Mesendoderm (in vitro differentiated cells): Measurements from ENCODE around the gene MYO16.

Experiments used
- DNase-seq: peaks from one replicate; pipeline ENCODE4 v3.0.0; 2013
- H2AK5ac ChIP-seq: 2 replicates; pipeline ENCODE4 v1.6.1; 2013; ENCODE audit warnings: low read length, inconsistent platforms
- H2BK120ac ChIP-seq: 2 replicates; pipeline ENCODE4 v1.6.1; 2013; ENCODE audit warnings: low read depth, mild to moderate bottlenecking, low read length, moderate library complexity, mixed read lengths
- H2BK15ac ChIP-seq: replicated peaks from 2 replicates; pipeline ENCODE4 v1.6.1; 2013; ENCODE audit warnings: low read depth, mild to moderate bottlenecking, moderate library complexity
- H2BK5ac ChIP-seq: 2 replicates; pipeline ENCODE4 v1.6.1; 2013; ENCODE audit warnings: low read length, inconsistent platforms
- H3K18ac ChIP-seq: 2 replicates; pipeline ENCODE4 v1.6.1; 2013; ENCODE audit warnings: mild to moderate bottlenecking, low read length, mixed read lengths
- H3K23ac ChIP-seq: one replicate; pipeline ENCODE4 v1.6.1; 2013; ENCODE audit warnings: low read length
- H3K27ac ChIP-seq: 2 replicates; pipeline ENCODE4 v1.5.1; 2013; ENCODE audit warnings: low read depth, mild to moderate bottlenecking, inconsistent platforms, low read length, moderate library complexity
- H3K27me3 ChIP-seq: 2 replicates; pipeline ENCODE4 v1.6.1; 2013; ENCODE audit warnings: low read length, control low read depth, mild to moderate bottlenecking, inconsistent platforms; ENCODE audit not compliant: insufficient read depth, poor library complexity
- H3K36me3 ChIP-seq: 2 replicates; pipeline ENCODE4 v1.6.1; 2013; ENCODE audit warnings: low read length, inconsistent platforms; ENCODE audit not compliant: control insufficient read depth, insufficient read depth
- H3K4ac ChIP-seq: one replicate; pipeline ENCODE4 v1.6.1; 2013; ENCODE audit warnings: low read depth, mild to moderate bottlenecking, low read length, moderate library complexity
- H3K4me1 ChIP-seq: 2 replicates; pipeline ENCODE4 v1.6.1; 2013; ENCODE audit warnings: low read depth, low read length, inconsistent platforms; ENCODE audit not compliant: control insufficient read depth
- H3K4me2 ChIP-seq: 2 replicates; pipeline ENCODE4 v1.6.1; 2013; ENCODE audit warnings: low read length
- H3K4me3 ChIP-seq: 2 replicates; pipeline ENCODE4 v1.5.1; 2013; ENCODE audit warnings: mild to moderate bottlenecking, low read length
- H3K56ac ChIP-seq: one replicate; pipeline ENCODE4 v1.6.1; 2013; ENCODE audit warnings: low read length
- H3K79me1 ChIP-seq: 2 replicates; pipeline ENCODE4 v1.6.1; 2013; ENCODE audit warnings: low read length, inconsistent platforms
- H3K79me2 ChIP-seq: 2 replicates; pipeline ENCODE4 v1.6.1; 2013; ENCODE audit warnings: mild to moderate bottlenecking, low read length; ENCODE audit not compliant: control insufficient read depth, insufficient read depth
- H3K9ac ChIP-seq: 2 replicates; pipeline ENCODE4 v1.6.1; 2013; ENCODE audit warnings: low read length, inconsistent platforms
- H4K5ac ChIP-seq: one replicate; pipeline ENCODE4 v1.6.1; 2013; ENCODE audit warnings: low read length
- H4K8ac ChIP-seq: one replicate; pipeline ENCODE4 v1.6.1; 2013; ENCODE audit warnings: low read depth, mild to moderate bottlenecking, control low read depth, low read length, moderate library complexity
- WGBS: extraction: QIAGEN DNeasy Blood & Tissue Kit; methylation state at CpG from one replicate; pipeline ENCODE4 v1.1.7; 2013; ENCODE audit warnings: low lambda C conversion rate, missing lambda C conversion rate; ENCODE audit not compliant: insufficient coverage; ENCODE audit errors: extremely low coverage; 5-methylcytosine and 5-hydroxymethylcytosine counted together

MYO16 gene

DNA sequence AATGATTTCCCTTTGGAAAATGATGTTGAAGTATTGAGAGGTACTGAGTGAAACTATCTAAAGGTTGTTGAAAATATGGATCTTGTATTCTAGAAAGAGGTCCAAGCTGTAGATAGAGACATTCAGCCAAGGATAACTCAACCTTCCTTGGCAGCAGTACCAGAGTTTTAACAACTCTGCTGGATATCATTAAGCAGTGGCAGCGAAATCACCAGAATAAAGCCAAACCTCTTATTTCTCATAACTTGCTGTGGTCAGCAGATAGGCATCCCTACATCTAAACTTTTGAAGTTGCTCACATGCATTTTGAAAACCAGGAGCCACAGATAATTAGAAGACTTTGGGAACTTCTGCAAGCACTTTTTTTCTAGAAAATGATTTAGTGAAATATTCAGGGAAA, 597.2 kb downstream of the MYO16 start:
- Histone ChIP-seq H3K79me2 (no peaks in the 10 kb centered on the region), H2BK120ac (no peak overlapping the region), H3K23ac (no peak overlapping the region), H3K56ac (no peak overlapping the region), H3K27ac (no peak overlapping the region), H3K4me3 (no peak overlapping the region), H2BK5ac (no peak overlapping the region), H2BK15ac (no peak overlapping the region), H3K36me3 (no peaks in the 10 kb centered on the region), H3K27me3 (no peaks in the 10 kb centered on the region), H3K18ac (no peak overlapping the region), H3K4me1 (no peaks in the 10 kb centered on the region), H3K4ac (no peak overlapping the region), H4K8ac (no peak overlapping the region), H3K79me1 (no peaks in the 10 kb centered on the region), H4K5ac (no peak overlapping the region), H3K9ac (no peak overlapping the region), H2AK5ac (no peak overlapping the region), H3K4me2 (no peak overlapping the region)
- DNase-seq, result no peak
- WGBS, result no CpG with 5 or more reads among the region's 1 CpG

GRCh38 chr13:109227344-109227940, 598.0 kb downstream of the MYO16 start:
- Histone ChIP-seq H3K4me2 (no peak overlapping the region), H3K79me1 (no peaks in the 10 kb centered on the region), H2BK5ac (no peak overlapping the region), H2BK120ac (no peak overlapping the region), H3K4me1 (no peaks in the 10 kb centered on the region), H3K27me3 (no peaks in the 10 kb centered on the region), H3K18ac (no peak overlapping the region), H2AK5ac (no peak overlapping the region), H3K56ac (no peak overlapping the region), H3K23ac (no peak overlapping the region), H3K4me3 (no peak overlapping the region), H4K5ac (no peak overlapping the region), H3K4ac (no peak overlapping the region), H4K8ac (no peak overlapping the region), H3K9ac (no peak overlapping the region), H3K27ac (no peak overlapping the region), H3K36me3 (no peaks in the 10 kb centered on the region), H3K79me2 (no peaks in the 10 kb centered on the region), H2BK15ac (no peak overlapping the region)
- DNase-seq, result no peak
- whole genome bisulfite sequencing, result no CpG with 5 or more reads among the region's 5 CpGs

GRCh38 chr13:109228211-109228610, 598.8 kb downstream of the MYO16 start:
- Histone ChIP-seq H3K4me2 (no peak overlapping the region), H3K79me1 (no peaks in the 10 kb centered on the region), H3K4me3 (no peak overlapping the region), H2BK5ac (no peak overlapping the region), H3K4ac (no peak overlapping the region), H2BK15ac (no peak overlapping the region), H3K9ac (no peak overlapping the region), H3K56ac (no peak overlapping the region), H4K5ac (no peak overlapping the region), H3K79me2 (no peaks in the 10 kb centered on the region), H4K8ac (no peak overlapping the region), H2AK5ac (no peak overlapping the region), H2BK120ac (no peak overlapping the region), H3K27ac (no peak overlapping the region), H3K36me3 (no peaks in the 10 kb centered on the region), H3K4me1 (no peaks in the 10 kb centered on the region), H3K23ac (no peak overlapping the region), H3K18ac (no peak overlapping the region), H3K27me3 (no peaks in the 10 kb centered on the region)
- no peak for DNase-seq
- WGBS, result no CpG with 5 or more reads among the region's 3 CpGs

DNA sequence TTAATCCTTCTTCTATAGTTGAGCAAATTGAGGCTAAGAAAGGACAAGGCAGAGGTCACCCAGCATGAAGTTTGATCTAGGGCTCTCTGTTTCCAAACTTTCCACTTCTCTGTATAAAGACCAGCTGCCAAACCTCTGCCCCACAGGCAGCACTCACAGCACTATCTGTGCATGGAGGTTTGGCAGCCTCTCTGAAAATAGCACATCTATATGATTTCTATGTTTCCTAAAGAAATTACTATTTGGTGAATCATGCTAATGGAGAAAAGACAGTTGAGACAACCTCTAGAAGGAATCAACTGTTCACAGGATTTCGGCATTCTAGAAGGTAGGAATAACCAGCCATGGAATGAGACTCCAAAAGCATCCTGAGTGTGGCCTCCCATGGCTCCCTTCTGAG, 602.5 kb downstream of the MYO16 start:
- Histone ChIP-seq H3K4ac (no peak overlapping the region), H3K9ac (no peak overlapping the region), H3K18ac (no peak overlapping the region), H3K4me2 (no peak overlapping the region), H3K4me1 (no peaks in the 10 kb centered on the region), H3K56ac (no peak overlapping the region), H4K5ac (no peak overlapping the region), H2BK15ac (no peak overlapping the region), H3K23ac (no peak overlapping the region), H2BK120ac (no peak overlapping the region), H4K8ac (no peak overlapping the region), H3K79me1 (no peaks in the 10 kb centered on the region), H2AK5ac (no peak overlapping the region), H3K79me2 (no peaks in the 10 kb centered on the region), H2BK5ac (no peak overlapping the region), H3K36me3 (no peaks in the 10 kb centered on the region), H3K27ac (no peak overlapping the region), H3K27me3 (no peaks in the 10 kb centered on the region), H3K4me3 (no peak overlapping the region)
- DNase-seq, result no peak
- WGBS, result no CpG with 5 or more reads among the region's 1 CpG

DNA sequence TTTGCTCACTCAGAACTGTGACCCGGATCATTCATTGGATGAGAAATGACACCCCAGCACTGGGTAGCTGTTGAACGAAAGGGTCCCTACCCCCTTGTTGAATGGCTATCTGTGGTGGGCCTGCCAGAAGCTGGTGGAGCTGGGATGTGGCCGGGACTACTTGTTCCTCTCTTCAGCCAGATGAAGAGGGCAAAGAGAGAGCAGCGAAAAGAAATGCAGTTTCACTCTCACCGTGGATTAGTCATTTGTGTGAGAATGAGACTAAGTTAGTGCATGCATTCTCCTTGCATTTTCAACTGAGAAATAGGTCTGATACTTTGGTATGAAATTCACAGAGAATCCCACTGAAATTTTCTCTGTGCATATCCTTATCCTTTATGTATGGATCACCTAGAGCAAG, 603.9 kb downstream of the MYO16 start:
- no peak overlapping the region for H3K27ac ChIP-seq
- no peak overlapping the region for H3K9ac ChIP-seq
- H3K79me1 ChIP-seq, result no peaks in the 10 kb centered on the region
- no peak overlapping the region for H4K8ac ChIP-seq
- no peaks in the 10 kb centered on the region for H3K79me2 ChIP-seq
- H3K4me2 ChIP-seq, result no peak overlapping the region
- no peak overlapping the region for H3K23ac ChIP-seq
- H2BK15ac ChIP-seq, result no peak overlapping the region
- H2AK5ac ChIP-seq, result no peak overlapping the region
- H3K36me3 ChIP-seq, result no peaks in the 10 kb centered on the region
- H2BK5ac ChIP-seq, result no peak overlapping the region
- H3K4me3 ChIP-seq, result no peak overlapping the region
- H3K56ac ChIP-seq, result no peak overlapping the region
- H3K4me1 ChIP-seq, result no peaks in the 10 kb centered on the region
- H2BK120ac ChIP-seq, result no peak overlapping the region
- no peak overlapping the region for H3K4ac ChIP-seq
- no peaks in the 10 kb centered on the region for H3K27me3 ChIP-seq
- no CpG with 5 or more reads among the region's 5 CpGs for WGBS
- DNase-seq, result no peak
- H3K18ac ChIP-seq, result no peak overlapping the region
- H4K5ac ChIP-seq, result no peak overlapping the region

GRCh38 chr13:109235901-109236300, 606.5 kb downstream of the MYO16 start:
- Histone ChIP-seq H3K4ac (no peak overlapping the region), H3K56ac (no peak overlapping the region), H2AK5ac (no peak overlapping the region), H3K18ac (no peak overlapping the region), H3K4me2 (no peak overlapping the region), H3K4me1 (no peaks in the 10 kb centered on the region), H3K79me1 (no peaks in the 10 kb centered on the region), H4K5ac (no peak overlapping the region), H4K8ac (no peak overlapping the region), H2BK15ac (no peak overlapping the region), H3K9ac (no peak overlapping the region), H3K27ac (no peak overlapping the region), H3K79me2 (no peaks in the 10 kb centered on the region), H3K27me3 (no peaks in the 10 kb centered on the region), H3K36me3 (no peaks in the 10 kb centered on the region), H2BK5ac (no peak overlapping the region), H2BK120ac (no peak overlapping the region), H3K4me3 (no peak overlapping the region), H3K23ac (no peak overlapping the region)
- WGBS, result no CpG with 5 or more reads among the region's 6 CpGs
- no peak for DNase-seq
